HG03097 (cell line): ENCODE measurements around the gene HCAR3.
"Not testable (repeated sequence)": the region's sequence is repeated elsewhere in the genome, so short reads cannot be mapped to it uniquely, and the experiment has no call there.

Experiments
- ATAC-seq: cut with Tn5 transposase; IDR thresholded peaks from one replicate; pipeline ENCODE4 v1.9.1; 2021; ENCODE audit not compliant: unreplicated experiment, low FRiP score

The HCAR3 gene

GRCh38 chr12:122724641-122725243 is 8.1 kb upstream of the HCAR3 start:
- ATAC-seq = peak; percentile 46

DNA sequence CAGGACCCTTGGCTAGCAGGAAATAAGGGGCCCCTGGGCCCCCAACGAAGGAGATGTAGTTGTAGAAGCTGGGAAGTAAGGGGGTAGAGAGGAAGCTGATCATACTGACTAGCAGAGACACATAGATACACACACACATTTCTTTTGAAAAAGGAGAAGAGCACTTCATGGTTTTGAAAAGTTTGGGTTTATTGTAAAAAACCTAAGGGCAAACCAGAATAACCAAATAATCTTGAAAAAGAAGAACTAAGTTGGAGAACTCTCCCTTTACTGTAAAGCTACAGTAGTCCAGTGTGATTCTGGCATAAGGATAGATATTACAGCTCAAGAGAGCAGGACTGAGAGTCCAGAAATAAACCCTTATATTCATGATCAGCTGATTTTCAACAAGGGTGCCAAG is 5.8 kb upstream of the HCAR3 start:
- no peak for ATAC-seq

GRCh38 chr12:122721057-122721545 is 4.5 kb upstream of the HCAR3 start:
- no peak for ATAC-seq

DNA sequence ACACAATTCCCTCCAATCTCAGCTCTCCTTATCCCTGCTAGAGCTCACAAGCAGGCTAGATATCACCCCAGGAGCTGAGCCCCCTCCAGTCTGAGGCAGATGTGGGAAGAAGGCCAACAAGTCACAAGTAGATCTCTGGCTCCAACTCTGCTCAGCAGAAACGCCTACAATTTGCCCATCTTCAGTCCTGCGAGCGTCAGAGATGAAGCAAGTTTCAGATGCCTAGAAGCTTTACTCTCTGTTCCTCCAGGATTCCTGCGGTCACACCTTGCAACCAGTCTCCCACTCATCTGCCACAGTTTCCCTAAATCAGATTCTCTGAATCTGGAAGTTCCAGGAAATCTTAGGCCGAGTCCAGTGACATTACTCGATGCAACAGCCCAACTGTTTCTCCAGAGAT is 1.4 kb downstream of the HCAR3 start:
- ATAC-seq = not testable (repeated sequence)

GRCh38 chr12:122713491-122714188 is 3.0 kb downstream of the HCAR3 start:
- ATAC-seq = not testable (repeated sequence)

DNA sequence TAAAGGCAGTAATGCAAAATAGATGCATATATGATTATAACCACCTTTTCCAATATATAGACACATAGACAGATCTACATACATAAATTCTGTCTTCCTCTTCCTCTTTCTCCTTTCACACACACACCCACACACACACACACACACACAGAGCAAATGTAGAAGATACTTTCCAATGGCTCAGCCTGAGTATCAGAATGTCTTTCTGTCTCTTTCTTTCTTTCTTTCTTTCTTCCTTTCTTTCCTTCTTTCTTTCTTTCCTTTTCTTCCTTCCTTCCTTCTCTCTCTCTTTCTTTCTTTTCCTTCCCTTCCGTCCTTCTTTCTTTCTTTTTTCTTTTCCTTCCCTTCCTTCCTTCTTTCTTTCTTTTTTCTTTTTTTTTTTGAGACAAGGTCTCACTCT is 5.3 kb downstream of the HCAR3 start:
- ATAC-seq = not testable (repeated sequence)

- not testable (repeated sequence) for ATAC-seq
Measured at GRCh38 chr12:122710341-122710740, 6.3 kb downstream of the HCAR3 start.

DNA sequence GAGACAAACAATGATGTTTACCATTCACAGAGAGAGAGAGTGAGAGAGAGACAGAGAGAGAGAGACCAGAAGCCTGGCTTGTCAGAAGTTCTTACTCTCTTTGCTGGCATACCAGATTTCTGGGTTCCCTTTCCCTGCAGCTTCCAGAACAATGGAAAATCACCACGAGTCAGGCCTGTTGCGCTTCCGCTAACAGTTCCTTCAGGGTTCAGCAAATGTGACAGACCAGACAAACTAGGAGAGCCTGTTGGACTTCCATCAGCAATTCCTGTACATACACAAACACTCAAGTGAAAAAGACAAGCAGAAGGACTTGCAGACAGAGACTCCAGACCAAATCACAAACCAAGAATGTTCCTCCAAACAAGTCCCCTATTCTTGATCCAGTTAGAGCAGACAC is 7.3 kb downstream of the HCAR3 start:
- not testable (repeated sequence) for ATAC-seq

- ATAC-seq = not testable (repeated sequence)
Measured at GRCh38 chr12:122703841-122704240, 12.8 kb downstream of the HCAR3 start.

DNA sequence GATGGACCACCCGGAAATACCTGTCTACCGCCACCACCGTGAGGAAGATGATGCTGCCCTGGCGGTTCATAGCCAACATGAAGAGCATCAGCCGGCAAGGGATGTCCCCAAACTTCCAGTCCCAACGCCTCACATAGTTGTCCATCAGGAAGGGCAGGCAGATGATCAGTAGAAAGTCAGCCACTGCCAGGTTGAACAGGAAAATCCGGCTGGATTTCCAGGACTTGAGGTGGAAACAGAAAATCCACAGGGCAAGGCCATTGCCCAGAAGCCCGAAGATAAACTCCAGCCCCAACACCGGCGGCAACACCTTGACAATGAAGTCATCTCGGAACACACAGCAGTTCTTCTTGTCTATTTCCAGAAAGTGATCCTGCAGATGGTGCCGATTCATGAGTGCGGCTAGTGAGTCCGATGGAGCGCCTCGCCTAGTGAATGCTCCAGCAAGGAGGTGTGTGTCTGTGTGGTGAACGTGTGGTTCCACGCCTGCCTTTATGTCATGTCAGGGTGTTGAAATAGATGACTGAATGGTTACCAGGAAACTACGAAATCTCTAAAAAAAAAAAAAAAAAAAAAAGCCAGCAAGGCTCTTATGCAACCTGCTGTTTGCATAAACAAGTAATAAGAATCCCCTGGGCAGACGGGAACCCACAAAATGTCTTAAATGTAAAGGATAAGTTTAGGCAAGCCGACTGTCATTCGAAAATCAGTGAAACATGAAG is 13.6 kb downstream of the HCAR3 start, which contains the start of gene HCAR2:
Gene HCAR2, minus strand, starts transcription at position 468 of the 722 bp plus-strand sequence. Its CDS starts 74 bp downstream, at position 394.
- not testable (repeated sequence) for ATAC-seq

DNA sequence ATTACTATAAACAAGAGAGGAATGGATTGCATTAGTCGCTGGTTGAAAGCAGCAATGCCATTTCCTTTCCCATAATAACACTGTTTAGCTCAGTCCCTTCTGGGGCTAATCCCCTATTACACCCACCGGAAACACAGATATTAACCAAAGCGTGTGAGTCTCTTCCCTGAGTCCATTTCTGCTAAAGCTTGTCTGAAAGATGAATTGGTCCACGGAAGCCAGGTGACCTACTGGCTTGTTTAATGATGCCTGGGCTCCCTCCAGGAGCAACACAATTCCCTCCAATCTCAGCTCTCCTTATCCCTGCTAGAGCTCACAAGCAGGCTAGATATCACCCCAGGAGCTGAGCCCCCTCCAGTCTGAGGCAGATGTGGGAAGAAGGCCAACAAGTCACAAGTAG is 15.1 kb downstream of the HCAR3 start:
- ATAC-seq = not testable (repeated sequence)

- not testable (repeated sequence) for ATAC-seq
Measured at GRCh38 chr12:122700038-122700710, 16.4 kb downstream of the HCAR3 start.

- not testable (repeated sequence) for ATAC-seq
Measured at GRCh38 chr12:122696922-122697321, 19.7 kb downstream of the HCAR3 start.

DNA sequence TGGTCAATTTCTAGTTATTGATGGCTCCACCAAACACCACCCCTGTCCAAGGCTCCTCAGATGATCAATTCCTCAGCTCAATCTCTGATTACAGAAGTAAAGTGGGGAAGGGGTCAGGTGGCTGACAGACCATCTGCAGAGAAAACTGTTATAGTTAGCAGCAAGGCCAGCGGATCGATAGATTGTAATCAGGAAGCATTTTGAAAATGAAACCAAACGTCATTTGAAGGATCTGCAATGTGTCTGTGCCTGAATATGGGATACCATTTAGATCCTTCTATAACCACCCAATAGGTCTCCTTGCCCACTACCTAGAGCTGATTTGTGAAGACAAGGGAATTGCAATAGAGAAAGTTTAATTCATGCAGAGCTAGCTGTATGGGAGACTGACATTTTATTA is 25.0 kb downstream of the HCAR3 start:
- no peak for ATAC-seq

- ATAC-seq = no peak
Measured at GRCh38 chr12:122688291-122688690, 28.3 kb downstream of the HCAR3 start.

GRCh38 chr12:122687086-122687485 is 29.5 kb downstream of the HCAR3 start:
- no peak for ATAC-seq

GRCh38 chr12:122686538-122686937 is 30.1 kb downstream of the HCAR3 start:
- ATAC-seq = no peak

GRCh38 chr12:122684297-122684813 is 32.3 kb downstream of the HCAR3 start:
- no peak for ATAC-seq

DNA sequence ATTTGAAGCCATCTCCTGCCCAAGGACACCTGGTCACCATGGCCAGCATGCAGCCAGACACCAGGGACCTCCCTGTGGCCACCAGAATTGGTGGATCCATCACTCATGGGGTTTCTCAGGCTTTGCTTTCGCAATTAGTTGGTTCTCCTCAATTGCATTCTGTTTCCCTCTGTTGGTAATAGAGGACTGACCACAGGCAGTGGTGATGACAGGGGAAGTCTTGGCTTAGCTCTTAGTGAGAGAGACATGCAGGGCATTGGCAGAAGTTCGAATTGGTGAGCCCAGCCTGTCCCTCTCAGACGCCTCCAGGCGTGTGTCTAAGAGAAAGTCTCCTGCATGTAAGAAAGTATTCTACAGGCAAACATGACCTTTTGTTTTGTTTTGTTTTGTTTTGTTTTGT is 34.8 kb downstream of the HCAR3 start:
- no peak for ATAC-seq

- ATAC-seq = not testable (repeated sequence)
Measured at GRCh38 chr12:122680989-122681388, 35.6 kb downstream of the HCAR3 start.
